H9 (cell line): Measurements from ENCODE around the gene CPAMD8. TPM values are rescaled to one million over a fixed set of nuclear protein-coding genes. Genes with fewer than 3 reads are reported as not detected.
"Not testable (repeated sequence)": the region's sequence is repeated elsewhere in the genome, so short reads cannot be mapped to it uniquely, and the experiment has no call there.

Source experiments
- DNase-seq: peaks from one replicate; pipeline ENCODE4 v3.0.0-alpha.2; 2017
- H2AFZ ChIP-seq: one replicate; pipeline ENCODE4 v1.6.1; 2013; ENCODE audit warnings: mild to moderate bottlenecking, low read length, control low read depth, moderate library complexity
- H2AK5ac ChIP-seq: 2 replicates; pipeline ENCODE4 v1.6.1; 2013; ENCODE audit warnings: low read length, control low read depth, mixed read lengths; ENCODE audit not compliant: insufficient read length
- H2BK120ac ChIP-seq: one replicate; pipeline ENCODE4 v1.6.1; 2013; ENCODE audit warnings: low read depth, mild to moderate bottlenecking, low read length, control low read depth, inconsistent platforms; ENCODE audit not compliant: poor library complexity, severe bottlenecking
- H2BK12ac ChIP-seq: 2 replicates; pipeline ENCODE4 v1.6.1; 2013; ENCODE audit warnings: low read length, control low read depth, mixed read lengths, low read depth; ENCODE audit not compliant: insufficient read length
- H2BK15ac ChIP-seq: 2 replicates; pipeline ENCODE4 v1.6.1; 2013; ENCODE audit warnings: low read depth, low read length, control low read depth
- H2BK20ac ChIP-seq: one replicate; pipeline ENCODE4 v1.6.1; 2013; ENCODE audit warnings: low read depth, mild to moderate bottlenecking, low read length, control low read depth, inconsistent platforms; ENCODE audit not compliant: poor library complexity, severe bottlenecking
- H2BK5ac ChIP-seq: 2 replicates; pipeline ENCODE4 v1.6.1; 2013; ENCODE audit warnings: low read length, control low read depth, mixed read lengths; ENCODE audit not compliant: insufficient read length
- H3K14ac ChIP-seq: 2 replicates; pipeline ENCODE4 v1.6.1; 2013; ENCODE audit warnings: low read length, control low read depth; ENCODE audit not compliant: insufficient read depth
- H3K18ac ChIP-seq: 2 replicates; pipeline ENCODE4 v1.6.1; 2013; ENCODE audit warnings: low read depth, mild to moderate bottlenecking, mixed read lengths, low read length, control low read depth; ENCODE audit not compliant: insufficient read length
- H3K23ac ChIP-seq: 2 replicates; pipeline ENCODE4 v1.6.1; 2013; ENCODE audit warnings: low read length, control low read depth, mixed read lengths, low read depth; ENCODE audit not compliant: insufficient read length
- H3K23me2 ChIP-seq: 2 replicates; pipeline ENCODE4 v1.6.1; 2013; ENCODE audit warnings: low read depth, mild to moderate bottlenecking, mixed read lengths, low read length, control low read depth; ENCODE audit not compliant: insufficient read length, poor library complexity, severe bottlenecking
- H3K27ac ChIP-seq: 2 replicates; pipeline ENCODE4 v1.5.1; 2013; ENCODE audit warnings: low read length, control low read depth, mixed read lengths, low read depth; ENCODE audit not compliant: insufficient read length
- H3K27me3 ChIP-seq: 2 replicates; pipeline ENCODE4 v1.6.1; 2013; ENCODE audit warnings: low read length, control low read depth, inconsistent platforms; ENCODE audit not compliant: insufficient read depth
- H3K4ac ChIP-seq: 2 replicates; pipeline ENCODE4 v1.6.1; 2013; ENCODE audit warnings: low read depth, mild to moderate bottlenecking, control low read depth, inconsistent platforms, low read length, moderate library complexity
- H3K4me1 ChIP-seq: 2 replicates; pipeline ENCODE4 v1.6.1; 2013; ENCODE audit warnings: low read length, control low read depth, inconsistent platforms; ENCODE audit not compliant: insufficient read depth
- H3K4me2 ChIP-seq: 2 replicates; pipeline ENCODE4 v1.6.1; 2013; ENCODE audit warnings: low read length, control low read depth, mixed read lengths; ENCODE audit not compliant: insufficient read length, insufficient read depth
- H3K56ac ChIP-seq: 2 replicates; pipeline ENCODE4 v1.6.1; 2013; ENCODE audit warnings: low read depth, mild to moderate bottlenecking, mixed read lengths, low read length, control low read depth; ENCODE audit not compliant: insufficient read length
- H3K79me1 ChIP-seq: 2 replicates; pipeline ENCODE4 v1.6.1; 2013; ENCODE audit warnings: low read depth, mild to moderate bottlenecking, moderate library complexity, low read length, control low read depth, inconsistent platforms; ENCODE audit not compliant: insufficient read depth, poor library complexity, severe bottlenecking
- H3K79me2 ChIP-seq: 2 replicates; pipeline ENCODE4 v1.6.1; 2013; ENCODE audit warnings: low read length, control low read depth, inconsistent platforms; ENCODE audit not compliant: insufficient read depth
- H3K9ac ChIP-seq: 2 replicates; pipeline ENCODE4 v1.6.1; 2013; ENCODE audit warnings: low read length, control low read depth, mixed read lengths; ENCODE audit not compliant: insufficient read length; ENCODE audit errors: extremely low read depth
- H3K9me3 ChIP-seq: one replicate; pipeline ENCODE4 v1.6.1; 2013; ENCODE audit warnings: low read depth, low read length, inconsistent platforms; ENCODE audit not compliant: control insufficient read depth
- H3T11ph ChIP-seq: one replicate; pipeline ENCODE4 v1.6.1; 2013; ENCODE audit warnings: mild to moderate bottlenecking, low read length, control low read depth, inconsistent platforms
- H4K20me1 ChIP-seq: one replicate; pipeline ENCODE4 v1.6.1; 2013; ENCODE audit not compliant: control insufficient read depth, insufficient read length, insufficient read depth
- H4K5ac ChIP-seq: 2 replicates; pipeline ENCODE4 v1.6.1; 2013; ENCODE audit warnings: low read depth, mild to moderate bottlenecking, mixed read lengths, low read length, control low read depth; ENCODE audit not compliant: insufficient read length
- H4K8ac ChIP-seq: replicated peaks from 2 replicates; pipeline ENCODE4 v1.6.1; 2013; ENCODE audit warnings: low read length, control low read depth, mixed read lengths, low read depth; ENCODE audit not compliant: insufficient read length
- H4K91ac ChIP-seq: 2 replicates; pipeline ENCODE4 v1.6.1; 2013; ENCODE audit warnings: low read depth, mild to moderate bottlenecking, moderate library complexity, mixed read lengths, low read length, control low read depth; ENCODE audit not compliant: insufficient read length
- H3K27ac Mint-ChIP-seq, 3 experiments: 2 replicates in 2 of 3; 3 replicates in 1 of 3; pipeline ENCODE4 v1.8.0; 2020 to 2021; ENCODE audit warnings: mixed read lengths in 3 of 3, mild to moderate bottlenecking in 1 of 3, moderate library complexity in 1 of 3
- H3K27me3 Mint-ChIP-seq: 2 replicates; pipeline ENCODE4 v1.8.0; 2021; ENCODE audit warnings: low read depth, mild to moderate bottlenecking, moderate library complexity, mixed read lengths
- H3K36me3 Mint-ChIP-seq, 3 experiments: 2 replicates in 2 of 3; 3 replicates in 1 of 3; pipeline ENCODE4 v1.8.0; 2020 to 2021; ENCODE audit warnings: low read depth in 3 of 3, mixed read lengths in 3 of 3; ENCODE audit not compliant: insufficient read depth in 1 of 3
- H3K4me1 Mint-ChIP-seq, 2 experiments: 2 replicates each; pipeline ENCODE4 v1.8.0; 2020; ENCODE audit warnings: mixed read lengths in 2 of 2
- H3K4me3 Mint-ChIP-seq, 2 experiments: 2 replicates in 1 of 2; 3 replicates in 1 of 2; pipeline ENCODE4 v1.8.0; 2020 to 2021; ENCODE audit warnings: mild to moderate bottlenecking in 2 of 2, mixed read lengths in 2 of 2, moderate library complexity in 1 of 2
- H3K9me3 Mint-ChIP-seq, 2 experiments: 2 replicates in 1 of 2; 3 replicates in 1 of 2; pipeline ENCODE4 v1.8.0; 2020; ENCODE audit warnings: mild to moderate bottlenecking in 2 of 2, mixed read lengths in 2 of 2, moderate library complexity in 1 of 2
- CTCF ChIP-seq: fragments of 200-600 bp; sonication (generic); conservative IDR thresholded peaks from 3 replicates; pipeline ENCODE4 v1.8.0; 2021; ENCODE audit warnings: antibody characterized with exemption, mild to moderate bottlenecking
- WGBS: extraction: QIAGEN DNeasy Blood & Tissue Kit; methylation state at CpG from one replicate; pipeline ENCODE4 v1.1.7; 2013; ENCODE audit warnings: missing lambda C conversion rate, low lambda C conversion rate, mixed read lengths; ENCODE audit not compliant: insufficient read length; ENCODE audit errors: extremely low coverage; 5-methylcytosine and 5-hydroxymethylcytosine counted together
- total RNA-seq: library from RNA; stranded (reverse); gene quantifications from 2 replicates; pipeline ENCODE4 v1.2.1, GENCODE V29; 2021

Gene CPAMD8
- total RNA-seq, 1 experiment from 2014 or later: 12.0 TPM

- Histone ChIP-seq H2AFZ (no peak overlapping the region), H3K4ac (no peak overlapping the region), H3K56ac (no peak overlapping the region), H3K23ac (no peak overlapping the region), H3K4me2 (no peak overlapping the region), H3K4me1 (no peaks in the 10 kb centered on the region), H3K27ac (no peak overlapping the region), H3K18ac (no peak overlapping the region), H3K23me2 (no peaks in the 10 kb centered on the region), H2BK5ac (no peak overlapping the region), H4K8ac (no peak overlapping the region), H3T11ph (no peak overlapping the region), H3K14ac (no peak overlapping the region), H3K79me2 (no peaks in the 10 kb centered on the region), H2AK5ac (no peak overlapping the region), H4K91ac (no peak overlapping the region), H3K27me3 (no peaks in the 10 kb centered on the region), H3K79me1 (no peaks in the 10 kb centered on the region), H3K9ac (no peak overlapping the region), H3K9me3 (no peaks in the 10 kb centered on the region), H2BK20ac (no peak overlapping the region), H2BK120ac (no peak overlapping the region), H4K5ac (no peak overlapping the region), H2BK12ac (no peak overlapping the region), H2BK15ac (no peak overlapping the region), H4K20me1 (no peaks in the 10 kb centered on the region)
- no peak overlapping the region for H3K27ac Mint-ChIP-seq
- peaks cover 4 to 6% of the 10 kb centered on the region in 2 experiments; a peak in 4 of 5 replicates for H3K9me3 Mint-ChIP-seq
- H3K4me3 Mint-ChIP-seq: no peak overlapping the region
- peaks cover 2% of the 10 kb centered on the region for H3K27me3 Mint-ChIP-seq
- peaks cover 0 to 5% (median 0%) of the 10 kb centered on the region in 3 experiments; a peak in 1 of 7 replicates for H3K36me3 Mint-ChIP-seq
- TF ChIP-seq CTCF: no peak
- no CpG with 5 or more reads among the region's 9 CpGs for WGBS
- no peak for DNase-seq
- peaks cover 9 to 10% of the 10 kb centered on the region in 2 experiments for H3K4me1 Mint-ChIP-seq
Observed at GRCh38 chr19:16940626-16941025, 86.0 kb downstream of the CPAMD8 start.

GRCh38 chr19:16940063-16940462 is 86.5 kb downstream of the CPAMD8 start:
- not testable (repeated sequence) for H3K18ac ChIP-seq, H2BK20ac ChIP-seq, H4K91ac ChIP-seq, H2AFZ ChIP-seq, H3K4me3 Mint-ChIP-seq, H3K23ac ChIP-seq, H3K14ac ChIP-seq, H2BK15ac ChIP-seq, H3K4me2 ChIP-seq, H3K27ac ChIP-seq, DNase-seq, H3K36me3 Mint-ChIP-seq, H3K4me1 ChIP-seq, H3K27me3 ChIP-seq, H3K27ac Mint-ChIP-seq, H3K79me1 ChIP-seq, H3K9me3 ChIP-seq, H2AK5ac ChIP-seq, H4K8ac ChIP-seq, H3K27me3 Mint-ChIP-seq, H2BK120ac ChIP-seq, H2BK5ac ChIP-seq, H4K20me1 ChIP-seq, H3K56ac ChIP-seq, H3K4me1 Mint-ChIP-seq, H4K5ac ChIP-seq, H3K4ac ChIP-seq, H3T11ph ChIP-seq, H3K79me2 ChIP-seq, H3K9ac ChIP-seq, H2BK12ac ChIP-seq, H3K23me2 ChIP-seq
- WGBS: no CpG with 5 or more reads among the region's 7 CpGs
- peaks cover 9 to 11% of the 10 kb centered on the region in 2 experiments for H3K9me3 Mint-ChIP-seq
